Neural progenitor cell (in vitro differentiated cells): ENCODE measurements around the gene TMEM179.

Experiments used
- EZH2phosphoT487 ChIP-seq: fragments of 200-600 bp; sonication (generic); IDR thresholded peaks from 2 replicates; pipeline ENCODE4 v1.6.1; 2017; ENCODE audit warnings: antibody characterized with exemption
- TF ChIP-seq, protein P1 (sequence below): fragments of 200-600 bp; sonication (generic); IDR thresholded peaks from 2 replicates; pipeline ENCODE4 v1.5.1; 2017; ENCODE audit warnings: antibody characterized with exemption, mild to moderate bottlenecking

DNA sequence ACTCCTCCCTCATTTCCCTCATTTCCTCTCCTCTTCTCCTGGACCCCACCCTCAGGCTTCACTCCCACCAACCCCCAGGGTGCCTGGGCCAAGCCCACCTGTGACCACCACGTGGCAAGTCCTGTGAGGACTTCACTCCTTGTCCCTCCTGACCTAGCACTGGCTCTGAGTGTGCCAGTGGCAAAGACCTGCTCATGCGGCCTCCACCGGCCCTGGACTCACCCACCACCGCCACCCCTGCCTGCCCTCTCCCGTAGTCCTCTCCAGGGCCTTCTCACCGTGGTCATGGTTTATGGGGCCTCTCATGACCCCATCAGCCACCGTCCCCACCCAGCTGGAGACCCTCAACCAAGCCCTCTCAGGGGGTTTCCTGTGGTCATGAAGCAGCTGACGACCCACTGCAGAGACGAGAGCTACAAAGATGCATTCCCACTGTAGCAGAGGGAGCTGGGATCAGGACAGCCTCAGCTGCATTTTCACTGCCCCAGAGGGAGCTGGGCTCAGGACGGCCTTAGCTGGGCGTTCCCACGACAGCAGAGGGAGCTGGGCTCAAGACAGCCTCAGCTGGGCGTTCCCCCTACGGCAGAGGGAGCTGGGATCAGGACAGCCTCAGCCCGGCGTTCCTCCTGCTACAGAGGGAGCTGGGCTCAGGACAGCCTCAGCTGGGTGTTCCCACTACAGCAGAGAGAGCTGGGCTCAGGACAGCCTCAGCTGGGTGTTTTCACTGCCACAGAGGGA is 28.2 kb downstream of the TMEM179 start:
- TF ChIP-seq, protein P1, sequence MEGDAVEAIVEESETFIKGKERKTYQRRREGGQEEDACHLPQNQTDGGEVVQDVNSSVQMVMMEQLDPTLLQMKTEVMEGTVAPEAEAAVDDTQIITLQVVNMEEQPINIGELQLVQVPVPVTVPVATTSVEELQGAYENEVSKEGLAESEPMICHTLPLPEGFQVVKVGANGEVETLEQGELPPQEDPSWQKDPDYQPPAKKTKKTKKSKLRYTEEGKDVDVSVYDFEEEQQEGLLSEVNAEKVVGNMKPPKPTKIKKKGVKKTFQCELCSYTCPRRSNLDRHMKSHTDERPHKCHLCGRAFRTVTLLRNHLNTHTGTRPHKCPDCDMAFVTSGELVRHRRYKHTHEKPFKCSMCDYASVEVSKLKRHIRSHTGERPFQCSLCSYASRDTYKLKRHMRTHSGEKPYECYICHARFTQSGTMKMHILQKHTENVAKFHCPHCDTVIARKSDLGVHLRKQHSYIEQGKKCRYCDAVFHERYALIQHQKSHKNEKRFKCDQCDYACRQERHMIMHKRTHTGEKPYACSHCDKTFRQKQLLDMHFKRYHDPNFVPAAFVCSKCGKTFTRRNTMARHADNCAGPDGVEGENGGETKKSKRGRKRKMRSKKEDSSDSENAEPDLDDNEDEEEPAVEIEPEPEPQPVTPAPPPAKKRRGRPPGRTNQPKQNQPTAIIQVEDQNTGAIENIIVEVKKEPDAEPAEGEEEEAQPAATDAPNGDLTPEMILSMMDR: no peak
- TF ChIP-seq EZH2phosphoT487: no peak
